Measurements from ENCODE around the gene CCDC136. TPM values are rescaled to one million over a fixed set of nuclear protein-coding genes. Genes with fewer than 3 reads are reported as not detected.

The CCDC136 gene
- total RNA-seq, 1 experiment from 2014 or later = 7.7 TPM

- DNase-seq (ENCODE audit: low read depth) = no peak
Measured at GRCh38 chr7:128777156-128778123, 14.3 kb upstream of the CCDC136 start.

- no peak for DNase-seq (ENCODE audit: low read depth)
Measured at GRCh38 chr7:128778946-128779345, 12.8 kb upstream of the CCDC136 start.

GRCh38 chr7:128781126-128781525 is 10.6 kb upstream of the CCDC136 start:
- DNase-seq (ENCODE audit: low read depth) = no peak

- DNase-seq (ENCODE audit: low read depth) = no peak
Measured at GRCh38 chr7:128781851-128782250, 9.9 kb upstream of the CCDC136 start.

GRCh38 chr7:128783143-128783861 is 8.5 kb upstream of the CCDC136 start:
- peak; percentile 89 for DNase-seq (ENCODE audit: low read depth)

- no peak for DNase-seq (ENCODE audit: low read depth)
Measured at GRCh38 chr7:128785738-128786137, 6.0 kb upstream of the CCDC136 start.

- DNase-seq (ENCODE audit: low read depth) = no peak
Measured at GRCh38 chr7:128788446-128789412, 3.0 kb upstream of the CCDC136 start.

- DNase-seq (ENCODE audit: low read depth) = no peak
Measured at GRCh38 chr7:128790315-128791041, 1.3 kb upstream of the CCDC136 start.

- DNase-seq (ENCODE audit: low read depth) = peak; percentile 63
Measured at GRCh38 chr7:128791972-128792327, 182 bp downstream of the CCDC136 start.

GRCh38 chr7:128792471-128793180 is 858 bp downstream of the CCDC136 start:
- DNase-seq (ENCODE audit: low read depth) = peak; percentile 58

GRCh38 chr7:128793181-128793547 is 1.4 kb downstream of the CCDC136 start:
- no peak for DNase-seq (ENCODE audit: low read depth)

GRCh38 chr7:128794020-128794419 is 2.3 kb downstream of the CCDC136 start:
- no peak for DNase-seq (ENCODE audit: low read depth)

GRCh38 chr7:128794436-128794835 is 2.7 kb downstream of the CCDC136 start:
- no peak for DNase-seq (ENCODE audit: low read depth)

- DNase-seq (ENCODE audit: low read depth) = no peak
Measured at GRCh38 chr7:128795129-128795528, 3.4 kb downstream of the CCDC136 start.

- peak; percentile 33 for DNase-seq (ENCODE audit: low read depth)
Measured at GRCh38 chr7:128796327-128796726, 4.6 kb downstream of the CCDC136 start.

GRCh38 chr7:128799451-128799850 is 7.7 kb downstream of the CCDC136 start:
- no peak for DNase-seq (ENCODE audit: low read depth)

- DNase-seq (ENCODE audit: low read depth) = no peak
Measured at GRCh38 chr7:128800567-128800966, 8.8 kb downstream of the CCDC136 start.

- no peak for DNase-seq (ENCODE audit: low read depth)
Measured at GRCh38 chr7:128801003-128801402, 9.2 kb downstream of the CCDC136 start.

GRCh38 chr7:128801667-128802418 is 10.1 kb downstream of the CCDC136 start:
- no peak for DNase-seq (ENCODE audit: low read depth)

- DNase-seq (ENCODE audit: low read depth) = no peak
Measured at GRCh38 chr7:128804484-128804883, 12.7 kb downstream of the CCDC136 start.

Data from Daoy (cell line).